Fibroblast of lung (primary cell): ENCODE measurements around the gene RPRD1B. TPM values are rescaled to one million over a fixed set of nuclear protein-coding genes. Genes with fewer than 3 reads are reported as not detected.

Source experiments
- DNase-seq, 2 donors: peaks; one replicate each; pipeline versions ENCODE4 v3.0.0 to v3.0.0-alpha.2; 2010; ENCODE audit warnings: low read depth in 2 of 2
- H2AFZ ChIP-seq: 2 replicates; pipeline ENCODE4 v1.5.1; 2012; ENCODE audit warnings: low read length, control low read depth, inconsistent platforms
- H3K27ac ChIP-seq: 2 replicates; pipeline ENCODE4 v1.5.1; 2011; ENCODE audit warnings: low read length, control low read depth; ENCODE audit not compliant: insufficient read depth
- H3K27me3 ChIP-seq: 2 replicates; pipeline ENCODE4 v1.5.1; 2011; ENCODE audit warnings: mild to moderate bottlenecking, low read length; ENCODE audit not compliant: control insufficient read depth, insufficient read depth
- H3K36me3 ChIP-seq: 2 replicates; pipeline ENCODE4 v1.5.1; 2011; ENCODE audit warnings: low read length; ENCODE audit not compliant: control insufficient read depth, insufficient read depth
- H3K4me1 ChIP-seq: 2 replicates; pipeline ENCODE4 v1.5.1; 2011; ENCODE audit warnings: low read length; ENCODE audit not compliant: control insufficient read depth, insufficient read depth; ENCODE audit errors: extremely low read depth
- H3K4me2 ChIP-seq: 2 replicates; pipeline ENCODE4 v1.5.1; 2011; ENCODE audit warnings: low read length, control low read depth; ENCODE audit not compliant: insufficient read depth; ENCODE audit errors: extremely low read depth
- H3K4me3 ChIP-seq, 4 experiments: fragments of 200-600 bp in 1 of 4; sonication (generic) in 1 of 4; replicated peaks in 1 of 4; 2 replicates each; pipeline ENCODE4 v1.5.1; 2011 to 2016; ENCODE audit warnings: low read length in 4 of 4, low read depth in 3 of 4, mild to moderate bottlenecking in 3 of 4, control low read depth in 2 of 4, inconsistent platforms in 1 of 4, mixed read lengths in 1 of 4; ENCODE audit not compliant: insufficient read depth in 1 of 4; ENCODE audit errors: control extremely low read depth in 1 of 4
- H3K79me2 ChIP-seq: 2 replicates; pipeline ENCODE4 v1.5.1; 2012; ENCODE audit warnings: mild to moderate bottlenecking, low read length, inconsistent platforms; ENCODE audit not compliant: control insufficient read depth, insufficient read depth
- H3K9ac ChIP-seq: 2 replicates; pipeline ENCODE4 v1.5.1; 2011; ENCODE audit warnings: mild to moderate bottlenecking, low read length, control low read depth; ENCODE audit not compliant: insufficient read depth
- H3K9me3 ChIP-seq: 2 replicates; pipeline ENCODE4 v1.5.1; 2012; ENCODE audit warnings: low read depth, low read length; ENCODE audit not compliant: control insufficient read depth, insufficient read depth
- H4K20me1 ChIP-seq: 2 replicates; pipeline ENCODE4 v1.5.1; 2011; ENCODE audit warnings: low read length; ENCODE audit not compliant: control insufficient read depth, insufficient read depth; ENCODE audit errors: extremely low read depth
- EZH2 ChIP-seq: IDR thresholded peaks from 2 replicates; pipeline ENCODE4 v1.5.1; 2012; ENCODE audit warnings: low read length, control low read depth, mild to moderate bottlenecking; ENCODE audit errors: missing control alignments
- polyA minus RNA-seq: library from RNA; depleted of rRNA, polyadenylated mRNA; stranded (reverse); fragments of >200 nt; gene quantifications from 2 replicates; pipeline ENCODE4 v1.2.3, GENCODE V29; 2011; ENCODE audit warnings: low replicate concordance
- polyA plus RNA-seq, 2 donors: library from polyadenylated mRNA; depleted of rRNA in 1 of 2; stranded (reverse) in 1 of 2; unstranded in 1 of 2; fragments of >200 nt; gene quantifications; 2 replicates each; pipeline ENCODE4 v1.2.1, GENCODE V29; 2011 to 2012; ENCODE audit warnings: missing spikeins in 1 of 2
- total RNA-seq: library from RNA; depleted of rRNA; stranded (reverse); fragments of >200 nt; gene quantifications from 2 replicates; pipeline ENCODE4 v1.2.1, GENCODE V29; 2014
- TF ChIP-seq, protein P1 (sequence below), 2 donors: IDR thresholded peaks in 1 of 2; conservative IDR thresholded peaks in 1 of 2; 1 replicate in 1 of 2; 2 replicates in 1 of 2; pipeline ENCODE4 v1.5.1; 2011 to 2012; ENCODE audit warnings: low read length in 2 of 2, control low read depth in 1 of 2, inconsistent platforms in 1 of 2, low read depth in 1 of 2, mild to moderate bottlenecking in 1 of 2

RPRD1B gene, protein sequence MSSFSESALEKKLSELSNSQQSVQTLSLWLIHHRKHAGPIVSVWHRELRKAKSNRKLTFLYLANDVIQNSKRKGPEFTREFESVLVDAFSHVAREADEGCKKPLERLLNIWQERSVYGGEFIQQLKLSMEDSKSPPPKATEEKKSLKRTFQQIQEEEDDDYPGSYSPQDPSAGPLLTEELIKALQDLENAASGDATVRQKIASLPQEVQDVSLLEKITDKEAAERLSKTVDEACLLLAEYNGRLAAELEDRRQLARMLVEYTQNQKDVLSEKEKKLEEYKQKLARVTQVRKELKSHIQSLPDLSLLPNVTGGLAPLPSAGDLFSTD
- 21.1 and 23.8 TPM in 2 replicates for total RNA-seq
- polyA plus RNA-seq, result 17.5 and 23.9 TPM in 2 replicates
- 9.8 and 12.7 TPM in 2 replicates for polyA plus RNA-seq (2012)
- 14.9 and 18.0 TPM in 2 replicates for polyA minus RNA-seq

DNA sequence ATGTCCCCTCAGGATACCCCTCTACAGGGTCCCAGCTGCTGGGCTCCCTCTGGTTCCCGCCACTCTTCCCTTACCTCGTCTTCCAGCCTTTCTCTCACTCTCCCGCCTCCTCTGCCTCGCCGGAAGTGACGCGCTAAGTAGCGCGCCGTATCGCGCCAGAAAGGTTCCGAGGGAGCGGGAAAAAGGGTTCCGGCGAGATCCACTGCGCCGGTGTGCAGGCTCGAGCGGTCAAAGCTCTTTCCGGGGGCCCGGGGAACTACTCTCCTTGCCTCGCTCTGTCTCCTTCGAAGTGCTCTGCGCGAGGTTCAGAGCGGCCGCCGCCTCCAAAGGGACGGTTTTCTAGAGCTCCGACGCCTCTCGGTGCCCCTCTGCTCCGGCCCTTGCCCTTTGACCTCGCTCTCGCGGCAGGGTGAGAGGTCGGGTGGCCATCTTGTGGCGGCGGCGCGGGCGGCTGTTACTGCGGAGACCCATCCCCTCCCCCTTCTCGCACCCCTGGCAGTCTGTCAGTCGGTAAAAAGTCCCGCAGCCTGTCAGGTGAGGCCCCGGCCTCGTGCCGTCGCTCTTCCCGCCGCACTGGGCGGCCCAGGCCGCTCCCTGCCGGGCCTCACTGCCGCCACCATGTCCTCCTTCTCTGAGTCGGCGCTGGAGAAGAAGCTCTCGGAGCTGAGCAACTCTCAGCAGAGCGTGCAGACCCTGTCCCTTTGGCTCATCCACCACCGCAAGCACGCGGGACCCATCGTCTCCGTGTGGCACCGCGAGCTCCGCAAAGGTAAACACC, at the start of gene RPRD1B, which contains the start of gene TTI1:
RPRD1B (plus strand) TSS at position 417 of the 778 bp plus-strand sequence; CDS start at position 619, 202 bp downstream.
TTI1 (minus strand) TSS at position 127 of the 778 bp plus-strand sequence. CDS start 19,640 bp downstream, outside the sequence.
- TF ChIP-seq, protein P1, sequence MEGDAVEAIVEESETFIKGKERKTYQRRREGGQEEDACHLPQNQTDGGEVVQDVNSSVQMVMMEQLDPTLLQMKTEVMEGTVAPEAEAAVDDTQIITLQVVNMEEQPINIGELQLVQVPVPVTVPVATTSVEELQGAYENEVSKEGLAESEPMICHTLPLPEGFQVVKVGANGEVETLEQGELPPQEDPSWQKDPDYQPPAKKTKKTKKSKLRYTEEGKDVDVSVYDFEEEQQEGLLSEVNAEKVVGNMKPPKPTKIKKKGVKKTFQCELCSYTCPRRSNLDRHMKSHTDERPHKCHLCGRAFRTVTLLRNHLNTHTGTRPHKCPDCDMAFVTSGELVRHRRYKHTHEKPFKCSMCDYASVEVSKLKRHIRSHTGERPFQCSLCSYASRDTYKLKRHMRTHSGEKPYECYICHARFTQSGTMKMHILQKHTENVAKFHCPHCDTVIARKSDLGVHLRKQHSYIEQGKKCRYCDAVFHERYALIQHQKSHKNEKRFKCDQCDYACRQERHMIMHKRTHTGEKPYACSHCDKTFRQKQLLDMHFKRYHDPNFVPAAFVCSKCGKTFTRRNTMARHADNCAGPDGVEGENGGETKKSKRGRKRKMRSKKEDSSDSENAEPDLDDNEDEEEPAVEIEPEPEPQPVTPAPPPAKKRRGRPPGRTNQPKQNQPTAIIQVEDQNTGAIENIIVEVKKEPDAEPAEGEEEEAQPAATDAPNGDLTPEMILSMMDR (conservative IDR thresholded peaks at IDR 0.05 in 1 of 2, IDR thresholded peaks at IDR 0.05 in 1 of 2; ENCODE audit: low read depth in 1 of 2, low read length in 2 of 2), result no peak
- TF ChIP-seq EZH2, result no peak
- peak within 1 kb of the TSS; percentile 100 for H3K4me2 ChIP-seq
- H3K36me3 ChIP-seq, result no peaks in the 10 kb centered on the region
- H3K79me2 ChIP-seq, result peaks cover 72% of the 10 kb centered on the region
- H3K9ac ChIP-seq, result peak within 1 kb of the TSS; percentile 95
- H4K20me1 ChIP-seq, result no peaks in the 10 kb centered on the region
- no peaks in the 10 kb centered on the region for H3K27me3 ChIP-seq
- H3K27ac ChIP-seq, result peak within 1 kb of the TSS; percentile 96
- DNase-seq, result peak; percentile 85 to 87
- H3K4me3 ChIP-seq, result peak within 1 kb of the TSS; percentile 83 to 95 (median 87)
- H2AFZ ChIP-seq, result peak within 1 kb of the TSS; percentile 56
- peaks cover 6% of the 10 kb centered on the region for H3K4me1 ChIP-seq
- no peaks in the 10 kb centered on the region for H3K9me3 ChIP-seq

- Histone ChIP-seq H3K27me3 (no peaks in the 10 kb centered on the region), H2AFZ (no peak overlapping the region), H3K4me1 (no peaks in the 10 kb centered on the region), H3K27ac (no peak overlapping the region), H3K4me2 (no peak overlapping the region), H3K9ac (no peak overlapping the region), H3K36me3 (no peaks in the 10 kb centered on the region), H3K79me2 (no peaks in the 10 kb centered on the region), H3K4me3 (no peak overlapping the region), H4K20me1 (no peaks in the 10 kb centered on the region), H3K9me3 (no peaks in the 10 kb centered on the region)
- no peak for DNase-seq
- no peak for TF ChIP-seq EZH2
- TF ChIP-seq, protein P1 (conservative IDR thresholded peaks at IDR 0.05 in 1 of 2, IDR thresholded peaks at IDR 0.05 in 1 of 2; ENCODE audit: low read depth in 1 of 2, low read length in 2 of 2), result no peak
Observed at GRCh38 chr20:37984018-37984785, 49.3 kb upstream of the RPRD1B start.
